ENCODE measurements around the gene TYMS. TPM values are rescaled to one million over a fixed set of nuclear protein-coding genes. Genes with fewer than 3 reads are reported as not detected.
A peak's percentile ranks its signal among the peaks of the same experiment; 100 is the strongest.

TYMS gene
- total and polyA plus RNA-seq, 2 donors from 2014 or later: 6.0 to 10.2 TPM

DNA sequence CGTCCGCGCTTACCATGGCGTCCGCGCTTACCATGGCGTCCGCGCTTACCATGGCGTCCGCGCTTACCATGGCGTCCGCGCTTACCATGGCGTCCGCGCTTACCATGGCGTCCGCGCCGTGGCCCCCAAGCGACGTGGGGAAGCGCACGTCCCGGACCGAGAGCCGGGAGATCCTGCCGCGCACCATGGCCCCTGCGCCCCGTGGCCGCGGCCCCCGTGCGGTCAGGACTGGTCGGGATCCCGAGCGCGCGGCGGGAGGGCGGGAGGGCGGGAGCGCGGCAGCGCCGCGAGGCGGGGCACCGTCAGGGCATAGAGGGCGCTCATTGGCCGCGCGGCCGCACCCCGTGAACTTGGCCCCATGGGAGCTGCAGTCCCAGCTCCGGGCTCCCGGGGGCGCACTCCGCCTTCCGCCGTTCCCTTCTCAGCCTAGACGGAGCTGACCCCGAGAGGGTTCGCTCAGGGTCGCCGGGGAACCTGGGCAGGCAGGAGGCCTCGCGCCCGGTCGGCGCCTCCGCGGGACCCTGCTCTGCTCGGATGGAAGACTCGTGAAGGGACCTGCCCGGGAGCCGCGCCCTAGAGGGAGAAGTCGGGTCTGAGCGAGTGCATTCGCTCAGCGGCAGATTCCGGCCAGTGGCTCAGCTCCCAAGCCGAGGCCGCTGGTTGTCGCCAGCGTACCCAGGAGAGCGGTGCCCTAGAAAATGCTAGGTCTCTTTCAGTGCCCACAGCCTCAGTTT is 55.1 kb downstream of the TYMS start, which contains the start of gene ENOSF1:
TSS of gene ENOSF1 (minus strand) at position 230 of the 734 bp plus-strand sequence. CDS start at position 187, 43 bp downstream.
- Histone ChIP-seq H3K27ac (ENCODE audit: low read depth in 2 of 2, low read length in 2 of 2) (peak within 1 kb of the TSS; percentile 88 to 89), H3K4me1 (ENCODE audit: control insufficient read depth in 2 of 3, insufficient read depth in 2 of 3, low read depth in 1 of 3, low read length in 3 of 3) (peaks cover 2 to 5% (median 4%) of the 10 kb centered on the region in 3 donors), H3K36me3 (ENCODE audit: control insufficient read depth in 2 of 3, insufficient read depth in 3 of 3, low read length in 3 of 3) (no peaks in the 10 kb centered on the region), H3K27me3 (ENCODE audit: control insufficient read depth, insufficient read depth, low read length) (no peaks in the 10 kb centered on the region), H3K4me3 (ENCODE audit: low read length in 3 of 3) (peak within 1 kb of the TSS; percentile 62 to 90 (median 77)), H3K9me3 (ENCODE audit: control insufficient read depth in 2 of 3, insufficient read depth in 1 of 3, low read length in 3 of 3) (no peaks in the 10 kb centered on the region), H3K9ac (ENCODE audit: low read length in 3 of 3) (peak within 1 kb of the TSS; percentile 41 to 97 (median 47))
- FAIRE-seq: no peak
- DNase-seq: peak; percentile 89 to 95 (median 93)
- intact Hi-C loops (cut with DNase I): no loop called here
- TF ChIP-seq, protein P1, sequence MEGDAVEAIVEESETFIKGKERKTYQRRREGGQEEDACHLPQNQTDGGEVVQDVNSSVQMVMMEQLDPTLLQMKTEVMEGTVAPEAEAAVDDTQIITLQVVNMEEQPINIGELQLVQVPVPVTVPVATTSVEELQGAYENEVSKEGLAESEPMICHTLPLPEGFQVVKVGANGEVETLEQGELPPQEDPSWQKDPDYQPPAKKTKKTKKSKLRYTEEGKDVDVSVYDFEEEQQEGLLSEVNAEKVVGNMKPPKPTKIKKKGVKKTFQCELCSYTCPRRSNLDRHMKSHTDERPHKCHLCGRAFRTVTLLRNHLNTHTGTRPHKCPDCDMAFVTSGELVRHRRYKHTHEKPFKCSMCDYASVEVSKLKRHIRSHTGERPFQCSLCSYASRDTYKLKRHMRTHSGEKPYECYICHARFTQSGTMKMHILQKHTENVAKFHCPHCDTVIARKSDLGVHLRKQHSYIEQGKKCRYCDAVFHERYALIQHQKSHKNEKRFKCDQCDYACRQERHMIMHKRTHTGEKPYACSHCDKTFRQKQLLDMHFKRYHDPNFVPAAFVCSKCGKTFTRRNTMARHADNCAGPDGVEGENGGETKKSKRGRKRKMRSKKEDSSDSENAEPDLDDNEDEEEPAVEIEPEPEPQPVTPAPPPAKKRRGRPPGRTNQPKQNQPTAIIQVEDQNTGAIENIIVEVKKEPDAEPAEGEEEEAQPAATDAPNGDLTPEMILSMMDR (IDR thresholded peaks at IDR 0.05; ENCODE audit: borderline replicate concordance, extremely low read depth, insufficient read depth): peak; percentile 64

DNA sequence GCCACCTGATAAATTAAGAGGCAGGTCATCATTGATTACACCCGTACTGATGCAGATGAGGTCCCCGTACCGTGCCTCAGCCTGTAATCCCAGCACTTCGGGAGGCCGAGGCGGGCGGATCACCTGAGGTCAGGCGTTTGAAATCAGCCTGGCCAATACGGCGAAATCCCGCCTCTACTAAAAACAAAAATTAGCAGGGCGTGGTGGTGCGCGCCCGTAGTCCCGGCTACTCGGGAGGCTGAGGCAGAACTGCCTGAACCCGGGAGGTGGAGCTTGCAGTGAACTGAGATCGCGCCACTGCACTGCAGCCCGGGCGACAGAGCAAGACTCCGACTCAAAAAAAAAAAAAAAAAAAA is 55.7 kb downstream of the TYMS start:
- no peaks in the 10 kb centered on the region for H3K27me3 ChIP-seq (ENCODE audit: control insufficient read depth, insufficient read depth, low read length)
- TF ChIP-seq, protein P1 (IDR thresholded peaks at IDR 0.05; ENCODE audit: borderline replicate concordance, extremely low read depth, insufficient read depth): no peak
- H3K9ac ChIP-seq (ENCODE audit: low read length in 3 of 3): no peak overlapping the region
- intact Hi-C loops (cut with DNase I): no loop called here
- no peak for DNase-seq
- FAIRE-seq: no peak
- no peaks in the 10 kb centered on the region for H3K9me3 ChIP-seq (ENCODE audit: control insufficient read depth in 2 of 3, insufficient read depth in 1 of 3, low read length in 3 of 3)
- H3K4me3 ChIP-seq (ENCODE audit: low read length in 3 of 3): peak overlapping the region in 2 of 3 donors; percentile 42 to 47
- peaks cover 2 to 5% (median 4%) of the 10 kb centered on the region in 3 donors for H3K4me1 ChIP-seq (ENCODE audit: control insufficient read depth in 2 of 3, insufficient read depth in 2 of 3, low read depth in 1 of 3, low read length in 3 of 3)
- no peaks in the 10 kb centered on the region for H3K36me3 ChIP-seq (ENCODE audit: control insufficient read depth in 2 of 3, insufficient read depth in 3 of 3, low read length in 3 of 3)
- peak overlapping the region in 1 of 2 donors; percentile 68 for H3K27ac ChIP-seq (ENCODE audit: low read depth in 2 of 2, low read length in 2 of 2)

DNA sequence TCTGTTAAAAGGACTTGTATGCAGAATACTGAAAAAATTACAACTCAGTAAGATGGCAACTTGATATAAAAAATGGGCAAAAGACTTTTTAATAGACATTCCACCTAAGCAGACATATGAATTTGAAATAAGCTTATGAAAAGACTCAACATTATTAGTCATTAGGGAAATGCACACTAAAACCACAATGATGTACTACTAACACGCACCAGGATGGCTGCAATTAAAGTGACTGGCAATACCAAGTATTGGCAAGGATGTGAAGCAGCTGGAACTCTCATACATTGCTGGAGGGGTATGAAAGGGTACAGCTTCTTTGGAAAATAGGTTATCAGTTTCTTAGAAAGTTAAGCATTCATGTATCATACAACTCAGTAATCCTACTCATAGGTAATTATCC is 58.2 kb downstream of the TYMS start:
- Histone ChIP-seq H3K27me3 (ENCODE audit: control insufficient read depth, insufficient read depth, low read length) (no peaks in the 10 kb centered on the region), H3K36me3 (ENCODE audit: control insufficient read depth in 2 of 3, insufficient read depth in 3 of 3, low read length in 3 of 3) (no peaks in the 10 kb centered on the region), H3K9ac (ENCODE audit: low read length in 3 of 3) (no peak overlapping the region), H3K4me1 (ENCODE audit: control insufficient read depth in 2 of 3, insufficient read depth in 2 of 3, low read depth in 1 of 3, low read length in 3 of 3) (peaks cover 0 to 4% (median under 1%) of the 10 kb centered on the region in 3 donors), H3K9me3 (ENCODE audit: control insufficient read depth in 2 of 3, insufficient read depth in 1 of 3, low read length in 3 of 3) (no peaks in the 10 kb centered on the region), H3K4me3 (ENCODE audit: low read length in 3 of 3) (no peak overlapping the region), H3K27ac (ENCODE audit: low read depth in 2 of 2, low read length in 2 of 2) (no peak overlapping the region)
- DNase-seq: no peak
- no peak for FAIRE-seq
- TF ChIP-seq, protein P1 (IDR thresholded peaks at IDR 0.05; ENCODE audit: borderline replicate concordance, extremely low read depth, insufficient read depth): no peak
- intact Hi-C loops (cut with DNase I): no loop called here

All from kidney (tissue), 14 donors.